IMR-90 (cell line): Measurements from ENCODE around the gene KRTAP20-1. TPM values are rescaled to one million over a fixed set of nuclear protein-coding genes. Genes with fewer than 3 reads are reported as not detected.

Source experiments
- ATAC-seq: fragments of 200-7000 bp; cut with Tn5 transposase; 2 replicates; pipeline ENCODE4 v1.9.1; 2020; ENCODE audit warnings: low read depth, mild to moderate bottlenecking, moderate library complexity
- BruUV-seq: library from RNA; stranded (reverse); fragments of 400-500 nt; replicated peaks from 2 replicates; lab custom pipeline; 2021; lab: Mats Ljungman, UMichigan
- CTCF ChIA-PET: fragments of 300-600 bp; formaldehyde crosslinking; extraction: SDS; loops from one replicate; lab custom pipeline; 2021; ENCODE audit warnings: antibody characterized with exemption; lab: Yijun Ruan, JAX
- POLR2A ChIA-PET: fragments of 300-600 bp; sonication (Branson Sonifier 250); formaldehyde crosslinking; loops from one replicate; lab custom pipeline; 2022; ENCODE audit warnings: antibody characterized with exemption; ENCODE audit not compliant: unreplicated experiment; lab: Charles Lee
- DNase-seq: peaks from one replicate; pipeline ENCODE4 v3.0.0; 2013
- H2AFZ ChIP-seq: replicated peaks from 2 replicates; pipeline ENCODE3; 2013; ENCODE audit warnings: low read length, mild to moderate bottlenecking; ENCODE audit not compliant: poor library complexity
- H2AK5ac ChIP-seq: 2 replicates; pipeline ENCODE4 v1.6.1; 2013; ENCODE audit warnings: low read depth, low read length, inconsistent platforms
- H2AK9ac ChIP-seq: replicated peaks from 2 replicates; pipeline ENCODE3; 2013; ENCODE audit warnings: mild to moderate bottlenecking, low read depth, low read length, moderate library complexity; ENCODE audit not compliant: poor library complexity
- H2BK120ac ChIP-seq: 2 replicates; pipeline ENCODE4 v1.6.1; 2013; ENCODE audit warnings: low read depth, low read length, inconsistent platforms
- H2BK15ac ChIP-seq: 3 replicates; pipeline ENCODE4 v1.6.1; 2013; ENCODE audit warnings: low read depth, low read length, inconsistent platforms
- H2BK20ac ChIP-seq: 2 replicates; pipeline ENCODE4 v1.6.1; 2013; ENCODE audit warnings: low read depth, mild to moderate bottlenecking, inconsistent platforms, low read length, moderate library complexity
- H2BK5ac ChIP-seq: 2 replicates; pipeline ENCODE4 v1.6.1; 2013; ENCODE audit warnings: mild to moderate bottlenecking, low read depth, low read length, inconsistent platforms; ENCODE audit not compliant: poor library complexity, severe bottlenecking
- H3K14ac ChIP-seq: replicated peaks from 2 replicates; pipeline ENCODE4 v1.6.1; 2013; ENCODE audit warnings: low read depth, low read length, inconsistent platforms
- H3K18ac ChIP-seq: 2 replicates; pipeline ENCODE4 v1.6.1; 2013; ENCODE audit warnings: low read depth, low read length, control low read depth
- H3K23ac ChIP-seq: 2 replicates; pipeline ENCODE4 v1.6.1; 2013; ENCODE audit warnings: low read depth, low read length, inconsistent platforms
- H3K27ac ChIP-seq: 2 replicates; pipeline ENCODE4 v1.5.1; 2013; ENCODE audit warnings: mild to moderate bottlenecking, control low read depth, low read length; ENCODE audit not compliant: insufficient read depth
- H3K27me3 ChIP-seq: 2 replicates; pipeline ENCODE4 v1.6.1; 2013; ENCODE audit warnings: low read length; ENCODE audit not compliant: control insufficient read depth, insufficient read depth
- H3K36me3 ChIP-seq: 2 replicates; pipeline ENCODE4 v1.6.1; 2013; ENCODE audit warnings: low read length, mixed read lengths; ENCODE audit not compliant: control insufficient read depth, insufficient read depth
- H3K4ac ChIP-seq: 2 replicates; pipeline ENCODE4 v1.6.1; 2013; ENCODE audit warnings: low read depth, low read length, inconsistent platforms
- H3K4me1 ChIP-seq: 2 replicates; pipeline ENCODE4 v1.6.1; 2013; ENCODE audit warnings: low read length, mixed read lengths; ENCODE audit not compliant: control insufficient read depth, insufficient read depth
- H3K4me2 ChIP-seq: 2 replicates; pipeline ENCODE4 v1.6.1; 2013; ENCODE audit warnings: low read depth, mild to moderate bottlenecking, control low read depth, low read length, moderate library complexity
- H3K4me3 ChIP-seq: 2 replicates; pipeline ENCODE4 v1.5.1; 2013; ENCODE audit warnings: low read depth, mild to moderate bottlenecking, control low read depth, low read length, moderate library complexity; ENCODE audit not compliant: insufficient read depth
- H3K56ac ChIP-seq: 2 replicates; pipeline ENCODE4 v1.6.1; 2013; ENCODE audit warnings: low read length, inconsistent platforms; ENCODE audit not compliant: insufficient read depth; ENCODE audit errors: extremely low read depth
- H3K79me1 ChIP-seq, 2 experiments: 2 replicates each; pipeline ENCODE4 v1.6.1; 2013; ENCODE audit warnings: low read length in 2 of 2, inconsistent platforms in 1 of 2, low read depth in 1 of 2
- H3K9ac ChIP-seq: 2 replicates; pipeline ENCODE4 v1.6.1; 2013; ENCODE audit warnings: low read depth, low read length, control low read depth
- H3K9me1 ChIP-seq: 2 replicates; pipeline ENCODE4 v1.6.1; 2013; ENCODE audit warnings: low read length, inconsistent platforms; ENCODE audit not compliant: insufficient read depth
- H3K9me3 ChIP-seq: 2 replicates; pipeline ENCODE4 v1.6.1; 2013; ENCODE audit warnings: low read length; ENCODE audit not compliant: control insufficient read depth, insufficient read depth
- H4K20me1 ChIP-seq: 2 replicates; pipeline ENCODE4 v1.6.1; 2013; ENCODE audit warnings: low read length, inconsistent platforms; ENCODE audit not compliant: insufficient read depth
- H4K5ac ChIP-seq: 2 replicates; pipeline ENCODE4 v1.6.1; 2013; ENCODE audit warnings: mild to moderate bottlenecking, low read depth, low read length, control low read depth
- H4K8ac ChIP-seq, 2 experiments: 2 replicates each; pipeline ENCODE4 v1.6.1; 2013; ENCODE audit warnings: low read depth in 2 of 2, low read length in 2 of 2, control low read depth in 1 of 2, inconsistent platforms in 1 of 2
- H4K91ac ChIP-seq: 2 replicates; pipeline ENCODE4 v1.6.1; 2013; ENCODE audit warnings: low read depth, low read length, inconsistent platforms; ENCODE audit not compliant: insufficient read depth
- FOS ChIP-seq: fragments of 150-350 bp; IDR thresholded peaks from 2 replicates; pipeline ENCODE4 v1.6.1; 2016; ENCODE audit warnings: low read depth, low read length
- MAFK ChIP-seq: IDR thresholded peaks from 2 replicates; pipeline ENCODE4 v1.6.1; 2012; ENCODE audit warnings: low read depth, low read length, improper control_type of control experiment
- MAZ ChIP-seq: IDR thresholded peaks from 2 replicates; pipeline ENCODE4 v1.6.1; 2012; ENCODE audit warnings: low read depth, mild to moderate bottlenecking, low read length, improper control_type of control experiment, moderate library complexity, borderline replicate concordance
- MXI1 ChIP-seq: IDR thresholded peaks from 2 replicates; pipeline ENCODE4 v1.6.1; 2012; ENCODE audit warnings: low read depth, mild to moderate bottlenecking, low read length, moderate library complexity, borderline replicate concordance
- NFE2L2 ChIP-seq: fragments of 150-350 bp; IDR thresholded peaks from 2 replicates; pipeline ENCODE4 v1.6.1; 2016; ENCODE audit warnings: low read depth, mild to moderate bottlenecking, low read length
- RFX5 ChIP-seq: IDR thresholded peaks from 2 replicates; pipeline ENCODE4 v1.8.0; 2012; ENCODE audit warnings: low read depth, mild to moderate bottlenecking, low read length, moderate library complexity
- SMC3 ChIP-seq: fragments of 150-350 bp; IDR thresholded peaks from 2 replicates; pipeline ENCODE4 v1.6.1; 2016; ENCODE audit warnings: low read depth, mild to moderate bottlenecking, antibody characterized with exemption, low read length, moderate library complexity
- USF2 ChIP-seq: fragments of 150-350 bp; IDR thresholded peaks from 2 replicates; pipeline ENCODE4 v1.6.1; 2017; ENCODE audit warnings: mild to moderate bottlenecking, antibody characterized with exemption, low read length, low read depth
- WGBS, 2 experiments: methylation state at CpG; one replicate each; pipeline versions ENCODE4 v1.1.5 to v1.1.7; 2013; ENCODE audit warnings: missing lambda C conversion rate in 2 of 2; ENCODE audit not compliant: insufficient read length in 1 of 2; ENCODE audit errors: extremely low coverage in 2 of 2; 5-methylcytosine and 5-hydroxymethylcytosine counted together
- dilution Hi-C: fragments of 300-500 bp; cut with HindIII; formaldehyde crosslinking; loops from one replicate; pipeline ENCODE4 v1.14.3; 2018; ENCODE audit warnings: low sequenced_read_pairs; ENCODE audit not compliant: unreplicated experiment
- in situ Hi-C: fragments of 300-500 bp; cut with MboI; formaldehyde crosslinking; loops from 3 replicates; pipeline ENCODE4 v1.14.3; 2019; ENCODE audit warnings: low sequenced_read_pairs, inconsistent platforms, mixed read lengths
- intact Hi-C: fragments of 100-400 bp; cut with micrococcal nuclease; formaldehyde crosslinking; loops from 2 replicates; pipeline ENCODE4 v1.10.0; 2022
- polyA plus RNA-seq, 3 experiments: library from polyadenylated mRNA; depleted of rRNA; stranded (reverse); fragments of >200 nt; gene quantifications; 2 replicates each; pipeline ENCODE4 v1.2.3, GENCODE V29; 2012; ENCODE audit warnings: low replicate concordance in 1 of 3
- total RNA-seq: library from RNA; depleted of rRNA; stranded (reverse); fragments of >200 nt; gene quantifications from 2 replicates; pipeline ENCODE4 v1.2.3, GENCODE V29; 2012

The KRTAP20-1 gene
- total and polyA plus RNA-seq, 2 of the 4 experiments (the other 2 are of a cell fraction): not detected

GRCh38 chr21:30582870-30583269 lies 33.4 kb upstream of the KRTAP20-1 start:
- Histone ChIP-seq H4K8ac (no peak overlapping the region), H2AFZ (no peak overlapping the region), H3K27ac (no peak overlapping the region), H3K4ac (no peak overlapping the region), H3K36me3 (no peaks in the 10 kb centered on the region), H2BK15ac (no peak overlapping the region), H3K23ac (no peak overlapping the region), H3K4me3 (no peak overlapping the region), H3K9me3 (peaks cover 6% of the 10 kb centered on the region), H2AK5ac (no peak overlapping the region), H2AK9ac (no peak overlapping the region), H3K27me3 (no peaks in the 10 kb centered on the region), H4K91ac (no peak overlapping the region), H2BK5ac (no peak overlapping the region), H3K4me1 (no peaks in the 10 kb centered on the region), H4K20me1 (no peaks in the 10 kb centered on the region), H3K79me1 (no peaks in the 10 kb centered on the region), H3K18ac (no peak overlapping the region), H3K56ac (no peak overlapping the region), H4K5ac (no peak overlapping the region), H3K4me2 (no peak overlapping the region), H3K14ac (no peak overlapping the region), H2BK20ac (no peak overlapping the region), H3K9me1 (no peaks in the 10 kb centered on the region), H2BK120ac (no peak overlapping the region), H3K9ac (no peak overlapping the region)
- dilution Hi-C loops: no loop called here
- CTCF ChIA-PET: no interaction called here
- in situ Hi-C loops: no loop called here
- ATAC-seq (no peak), DNase-seq (no peak)
- intact Hi-C loops: no loop called here
- no peak for TF ChIP-seq FOS
- TF ChIP-seq NFE2L2: no peak
- TF ChIP-seq MXI1: no peak
- no peak for TF ChIP-seq SMC3
- no peak for TF ChIP-seq RFX5
- TF ChIP-seq USF2: no peak
- TF ChIP-seq MAFK: no peak
- TF ChIP-seq MAZ: no peak
- POLR2A ChIA-PET: no interaction called here
- no CpG with 5 or more reads among the region's 1 CpG for WGBS, 2 experiments
- no TSS peak for BruUV-seq
